ENCODE data around the gene NPC1L1.

DNA sequence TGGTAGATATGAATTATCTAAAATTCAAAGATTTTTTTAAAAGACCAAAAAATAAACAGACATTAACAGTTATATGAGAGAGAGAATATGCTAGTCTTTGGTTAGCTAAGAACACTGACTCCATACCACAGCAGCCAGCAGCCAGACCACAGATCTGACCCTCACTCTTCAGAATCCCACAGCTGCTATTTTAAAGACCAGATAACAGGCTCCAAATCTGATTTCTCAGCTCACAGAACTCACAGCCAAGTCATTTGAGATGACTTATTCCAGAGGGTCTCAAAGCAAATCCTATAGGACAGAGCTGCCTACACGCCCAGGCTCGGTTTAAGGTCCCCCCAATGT lies 71.0 kb downstream of the NPC1L1 start:
- TF ChIP-seq CEBPB (IDR thresholded peaks at IDR 0.05; ENCODE audit: low read depth) (no peak), POLR2AphosphoS5 (IDR thresholded peaks at IDR 0.05; ENCODE audit: low read depth, low read length) (no peak), EZH2 (IDR thresholded peaks at IDR 0.05) (no peak), POLR2A (IDR thresholded peaks at IDR 0.05; ENCODE audit: borderline replicate concordance, extremely low read depth, insufficient read depth, insufficient read length) (no peak), SIN3A (IDR thresholded peaks at IDR 0.05; ENCODE audit: low read depth) (no peak), EGR1 (IDR thresholded peaks at IDR 0.05; ENCODE audit: low read depth) (no peak), RAD21 (IDR thresholded peaks at IDR 0.05; ENCODE audit: low read depth) (no peak)
- TF ChIP-seq, protein P1, sequence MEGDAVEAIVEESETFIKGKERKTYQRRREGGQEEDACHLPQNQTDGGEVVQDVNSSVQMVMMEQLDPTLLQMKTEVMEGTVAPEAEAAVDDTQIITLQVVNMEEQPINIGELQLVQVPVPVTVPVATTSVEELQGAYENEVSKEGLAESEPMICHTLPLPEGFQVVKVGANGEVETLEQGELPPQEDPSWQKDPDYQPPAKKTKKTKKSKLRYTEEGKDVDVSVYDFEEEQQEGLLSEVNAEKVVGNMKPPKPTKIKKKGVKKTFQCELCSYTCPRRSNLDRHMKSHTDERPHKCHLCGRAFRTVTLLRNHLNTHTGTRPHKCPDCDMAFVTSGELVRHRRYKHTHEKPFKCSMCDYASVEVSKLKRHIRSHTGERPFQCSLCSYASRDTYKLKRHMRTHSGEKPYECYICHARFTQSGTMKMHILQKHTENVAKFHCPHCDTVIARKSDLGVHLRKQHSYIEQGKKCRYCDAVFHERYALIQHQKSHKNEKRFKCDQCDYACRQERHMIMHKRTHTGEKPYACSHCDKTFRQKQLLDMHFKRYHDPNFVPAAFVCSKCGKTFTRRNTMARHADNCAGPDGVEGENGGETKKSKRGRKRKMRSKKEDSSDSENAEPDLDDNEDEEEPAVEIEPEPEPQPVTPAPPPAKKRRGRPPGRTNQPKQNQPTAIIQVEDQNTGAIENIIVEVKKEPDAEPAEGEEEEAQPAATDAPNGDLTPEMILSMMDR (IDR thresholded peaks at IDR 0.05 in 2 of 3, conservative IDR thresholded peaks at IDR 0.05 in 1 of 3; ENCODE audit: borderline replicate concordance in 1 of 3, insufficient read depth in 1 of 3, low read depth in 2 of 3, low read length in 2 of 3) = no peak
- TF ChIP-seq, protein P2, sequence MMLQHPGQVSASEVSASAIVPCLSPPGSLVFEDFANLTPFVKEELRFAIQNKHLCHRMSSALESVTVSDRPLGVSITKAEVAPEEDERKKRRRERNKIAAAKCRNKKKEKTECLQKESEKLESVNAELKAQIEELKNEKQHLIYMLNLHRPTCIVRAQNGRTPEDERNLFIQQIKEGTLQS (IDR thresholded peaks at IDR 0.05) = no peak
- TF ChIP-seq, protein P3, sequence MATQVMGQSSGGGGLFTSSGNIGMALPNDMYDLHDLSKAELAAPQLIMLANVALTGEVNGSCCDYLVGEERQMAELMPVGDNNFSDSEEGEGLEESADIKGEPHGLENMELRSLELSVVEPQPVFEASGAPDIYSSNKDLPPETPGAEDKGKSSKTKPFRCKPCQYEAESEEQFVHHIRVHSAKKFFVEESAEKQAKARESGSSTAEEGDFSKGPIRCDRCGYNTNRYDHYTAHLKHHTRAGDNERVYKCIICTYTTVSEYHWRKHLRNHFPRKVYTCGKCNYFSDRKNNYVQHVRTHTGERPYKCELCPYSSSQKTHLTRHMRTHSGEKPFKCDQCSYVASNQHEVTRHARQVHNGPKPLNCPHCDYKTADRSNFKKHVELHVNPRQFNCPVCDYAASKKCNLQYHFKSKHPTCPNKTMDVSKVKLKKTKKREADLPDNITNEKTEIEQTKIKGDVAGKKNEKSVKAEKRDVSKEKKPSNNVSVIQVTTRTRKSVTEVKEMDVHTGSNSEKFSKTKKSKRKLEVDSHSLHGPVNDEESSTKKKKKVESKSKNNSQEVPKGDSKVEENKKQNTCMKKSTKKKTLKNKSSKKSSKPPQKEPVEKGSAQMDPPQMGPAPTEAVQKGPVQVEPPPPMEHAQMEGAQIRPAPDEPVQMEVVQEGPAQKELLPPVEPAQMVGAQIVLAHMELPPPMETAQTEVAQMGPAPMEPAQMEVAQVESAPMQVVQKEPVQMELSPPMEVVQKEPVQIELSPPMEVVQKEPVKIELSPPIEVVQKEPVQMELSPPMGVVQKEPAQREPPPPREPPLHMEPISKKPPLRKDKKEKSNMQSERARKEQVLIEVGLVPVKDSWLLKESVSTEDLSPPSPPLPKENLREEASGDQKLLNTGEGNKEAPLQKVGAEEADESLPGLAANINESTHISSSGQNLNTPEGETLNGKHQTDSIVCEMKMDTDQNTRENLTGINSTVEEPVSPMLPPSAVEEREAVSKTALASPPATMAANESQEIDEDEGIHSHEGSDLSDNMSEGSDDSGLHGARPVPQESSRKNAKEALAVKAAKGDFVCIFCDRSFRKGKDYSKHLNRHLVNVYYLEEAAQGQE (IDR thresholded peaks at IDR 0.05; ENCODE audit: low read depth) = no peak

Measured in HCT116 (cell line).